KOPT-K1 (cell line): ENCODE data around the gene IZUMO4.

ENCODE experiments used
- H3K27ac ChIP-seq: fragments of 200-600 bp; sonication (generic); 2 replicates; pipeline ENCODE4 v1.5.1; 2016; ENCODE audit warnings: antibody characterized with exemption, mild to moderate bottlenecking, low read depth, low read length; ENCODE audit not compliant: poor library complexity, severe bottlenecking
- H3K36me3 ChIP-seq: fragments of 200-600 bp; sonication (generic); 2 replicates; pipeline ENCODE4 v1.5.1; 2017; ENCODE audit warnings: antibody characterized with exemption, mild to moderate bottlenecking, low read length, moderate library complexity; ENCODE audit not compliant: insufficient read depth
- H3K9me3 ChIP-seq: fragments of 200-600 bp; sonication (generic); 2 replicates; pipeline ENCODE4 v1.5.1; 2017; ENCODE audit warnings: antibody characterized with exemption, low read length, mild to moderate bottlenecking; ENCODE audit not compliant: insufficient read depth, poor library complexity, severe bottlenecking

IZUMO4 gene

DNA sequence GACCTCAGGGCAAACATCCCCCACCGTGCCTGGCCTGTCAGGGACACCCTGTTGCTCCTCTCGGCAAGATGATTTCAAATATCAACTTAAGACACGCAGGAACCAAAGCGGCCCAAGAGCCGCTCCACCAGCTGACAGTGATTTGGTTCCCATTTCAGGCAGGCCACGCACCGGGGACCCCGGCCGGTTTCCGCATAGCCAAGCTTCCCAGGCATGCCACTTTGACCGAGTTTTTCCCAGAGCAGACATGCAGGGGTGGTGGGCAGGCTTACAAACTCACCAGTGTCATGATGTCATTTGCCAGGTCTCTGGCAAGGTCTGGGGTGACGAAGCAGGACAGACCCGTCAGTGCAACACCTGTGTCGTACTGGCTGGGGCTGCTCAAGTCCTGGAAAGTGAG lies 35.5 kb downstream of the IZUMO4 start:
- H3K27ac ChIP-seq, result no peak overlapping the region
- peaks cover 77% of the 10 kb centered on the region for H3K36me3 ChIP-seq
- H3K9me3 ChIP-seq, result no peaks in the 10 kb centered on the region

GRCh38 chr19:2132731-2133490 lies 36.2 kb downstream of the IZUMO4 start:
- no peaks in the 10 kb centered on the region for H3K9me3 ChIP-seq
- no peak overlapping the region for H3K27ac ChIP-seq
- peaks cover 77% of the 10 kb centered on the region for H3K36me3 ChIP-seq

- Histone ChIP-seq H3K9me3 (no peaks in the 10 kb centered on the region), H3K36me3 (peaks cover 83% of the 10 kb centered on the region), H3K27ac (no peak overlapping the region)
These were observed 39.0 kb downstream of the IZUMO4 start for GRCh38 chr19:2135474-2136402.

- Histone ChIP-seq H3K36me3 (peaks cover 74% of the 10 kb centered on the region), H3K9me3 (no peaks in the 10 kb centered on the region), H3K27ac (no peak overlapping the region)
These were observed 40.1 kb downstream of the IZUMO4 start for GRCh38 chr19:2136796-2137195.

DNA sequence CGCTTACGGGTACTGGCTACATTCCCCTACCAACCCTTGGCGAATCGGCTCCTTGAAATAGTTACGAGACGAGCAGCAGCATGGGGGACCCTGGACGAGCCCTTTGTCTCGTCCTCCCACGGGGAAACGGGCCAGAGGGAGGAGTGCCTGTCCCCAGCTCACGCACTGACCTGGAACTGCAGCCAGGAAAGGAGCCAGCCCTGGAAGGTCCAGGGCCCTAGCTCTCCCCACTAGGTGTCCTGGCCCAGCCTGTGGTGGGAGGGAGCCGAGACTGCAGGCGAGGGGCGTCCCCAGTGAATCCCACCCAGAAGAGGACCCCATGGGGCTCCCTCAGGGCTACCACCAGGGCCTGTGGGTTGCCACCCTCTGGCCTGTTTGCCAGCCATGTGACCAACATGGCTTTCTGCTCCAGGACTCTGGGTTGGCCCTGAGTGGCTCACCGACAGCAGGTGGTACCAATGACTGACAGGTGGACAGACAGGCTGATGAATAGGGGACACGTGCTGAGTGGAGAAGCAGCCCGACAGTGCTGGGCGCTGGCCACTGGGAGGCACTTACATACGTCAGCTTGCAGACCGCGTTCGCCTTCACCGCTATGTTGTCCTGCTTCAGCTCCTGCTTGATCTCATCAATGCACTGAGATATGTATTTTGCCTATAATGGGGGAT lies 41.5 kb downstream of the IZUMO4 start:
- Histone ChIP-seq H3K36me3 (peaks cover 66% of the 10 kb centered on the region), H3K9me3 (no peaks in the 10 kb centered on the region), H3K27ac (no peak overlapping the region)

- no peaks in the 10 kb centered on the region for H3K9me3 ChIP-seq
- no peak overlapping the region for H3K27ac ChIP-seq
These were observed 42.8 kb downstream of the IZUMO4 start for GRCh38 chr19:2139385-2140137.

DNA sequence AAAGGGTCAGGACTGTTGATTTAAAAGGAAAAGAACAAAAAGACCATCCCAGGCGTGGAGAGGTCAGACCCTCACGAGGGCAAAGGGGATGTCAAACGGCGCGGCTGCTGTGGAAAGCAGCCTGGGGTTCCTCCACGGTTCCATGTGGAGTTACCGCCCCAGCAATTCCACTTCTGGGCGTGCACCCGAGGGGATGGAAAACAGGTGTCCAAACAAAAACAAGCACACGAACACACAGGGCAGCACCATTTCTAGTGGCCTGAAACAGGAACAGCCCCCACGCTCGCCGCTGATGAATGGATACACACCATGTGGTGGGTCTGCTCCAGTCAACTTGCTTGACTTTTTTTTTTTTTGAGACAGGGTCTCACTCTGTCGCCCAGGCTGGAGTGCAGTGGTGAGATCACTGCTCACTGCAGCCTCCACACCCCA lies 43.4 kb downstream of the IZUMO4 start:
- peaks cover 67% of the 10 kb centered on the region for H3K36me3 ChIP-seq
- H3K27ac ChIP-seq, result no peak overlapping the region

More at GRCh38 chr19:2139385-2140137, 42.8 kb downstream of the IZUMO4 start:
- H3K36me3 ChIP-seq, result peaks cover 61% of the 10 kb centered on the region

DNA sequence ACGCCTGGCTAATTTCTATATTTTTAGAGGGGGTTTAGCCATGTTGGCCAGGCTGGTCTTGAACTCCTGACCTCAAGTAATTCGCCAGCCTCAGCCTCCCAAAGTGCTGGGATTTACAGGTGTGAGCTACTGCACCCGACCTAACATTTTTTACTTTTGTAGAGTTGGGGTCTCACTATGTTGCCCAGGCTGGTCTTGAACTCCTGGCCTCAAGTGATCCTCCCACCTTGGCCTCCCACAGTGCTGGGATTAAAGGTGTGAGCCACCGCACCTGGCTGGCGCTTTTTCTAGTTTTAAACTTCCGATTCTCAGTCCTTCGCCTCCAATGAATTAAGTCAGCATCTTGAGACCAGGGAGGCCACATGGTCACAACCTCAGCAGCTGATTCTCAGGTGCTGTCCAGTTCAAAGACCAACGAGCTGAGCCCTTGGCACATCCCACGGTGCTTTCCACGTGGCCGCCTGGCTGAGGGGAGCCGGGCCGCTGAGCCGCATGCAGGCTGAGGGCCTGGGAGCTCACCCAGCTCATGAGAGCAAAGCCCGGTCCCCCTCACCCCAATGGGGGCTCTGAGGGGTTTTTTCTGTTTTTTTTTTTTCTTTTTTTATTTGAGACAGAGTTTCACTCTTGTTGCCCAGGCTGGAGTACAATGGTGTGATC lies 45.6 kb downstream of the IZUMO4 start:
- no peak overlapping the region for H3K27ac ChIP-seq
- H3K36me3 ChIP-seq, result peaks cover 61% of the 10 kb centered on the region
- H3K9me3 ChIP-seq, result no peaks in the 10 kb centered on the region

More for the DNA sequence above, 43.4 kb downstream of the IZUMO4 start:
- H3K9me3 ChIP-seq, result no peaks in the 10 kb centered on the region

- H3K9me3 ChIP-seq, result no peaks in the 10 kb centered on the region
- H3K27ac ChIP-seq, result no peak overlapping the region
- H3K36me3 ChIP-seq, result peaks cover 52% of the 10 kb centered on the region
These were observed 47.5 kb downstream of the IZUMO4 start for GRCh38 chr19:2144190-2144589.

DNA sequence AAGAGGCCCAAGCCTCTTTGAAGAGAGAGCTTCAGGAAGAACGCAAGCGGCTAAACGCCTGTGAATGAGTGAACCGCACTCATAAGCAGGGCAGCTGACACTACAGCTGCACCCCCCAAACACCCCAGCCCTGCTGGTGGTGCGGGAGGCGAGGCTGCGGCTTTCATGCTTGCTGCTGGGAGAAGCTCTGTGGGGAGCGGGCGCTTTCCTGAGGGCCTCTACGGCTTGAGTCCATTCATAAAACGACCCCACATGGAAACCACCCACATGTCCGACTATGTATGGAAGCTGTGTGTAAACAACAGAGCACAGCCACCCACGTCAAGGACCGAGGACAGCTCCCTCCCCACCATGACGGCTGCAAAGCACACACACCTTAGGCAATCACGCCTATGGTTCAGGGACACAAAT lies 49.1 kb downstream of the IZUMO4 start:
- Histone ChIP-seq H3K9me3 (no peaks in the 10 kb centered on the region), H3K36me3 (peaks cover 43% of the 10 kb centered on the region), H3K27ac (peak overlapping the region; percentile 54)

- no peaks in the 10 kb centered on the region for H3K9me3 ChIP-seq
- no peak overlapping the region for H3K27ac ChIP-seq
These were observed 51.9 kb downstream of the IZUMO4 start for GRCh38 chr19:2148482-2149135.

More at GRCh38 chr19:2148482-2149135, 51.9 kb downstream of the IZUMO4 start:
- H3K36me3 ChIP-seq, result peaks cover 37% of the 10 kb centered on the region
